ENCODE data around the gene ACY1. TPM values are rescaled to one million over a fixed set of nuclear protein-coding genes. Genes with fewer than 3 reads are reported as not detected.

ACY1 gene
- total RNA-seq, 1 experiment from 2014 or later = 50.3 TPM

- intact Hi-C loops (cut with micrococcal nuclease; ENCODE audit: unreplicated experiment) = no loop called here
- DNase-seq (ENCODE audit: low read depth, low spot score) = no peak
- no peak for TF ChIP-seq POLR2AphosphoS5 (IDR thresholded peaks at IDR 0.05; ENCODE audit: low read depth, low read length)
- TF ChIP-seq CTCF (IDR thresholded peaks at IDR 0.05) = no peak
- TF ChIP-seq TCF7L2 (IDR thresholded peaks at IDR 0.05; ENCODE audit: low read depth, low read length) = no peak
- TF ChIP-seq SIN3A (IDR thresholded peaks at IDR 0.05; ENCODE audit: borderline replicate concordance, insufficient read depth, low read depth, low read length) = no peak
- TF ChIP-seq REST (IDR thresholded peaks at IDR 0.05; ENCODE audit: insufficient read depth in 1 of 2, low read depth in 2 of 2, low read length in 1 of 2) = no peak
- H3K36me3 ChIP-seq (ENCODE audit: control insufficient read depth, insufficient read depth, low read length) = no peaks in the 10 kb centered on the region
- no peaks in the 10 kb centered on the region for H3K4me1 ChIP-seq (ENCODE audit: control insufficient read depth, insufficient read depth, low read length)
- ChIA-PET CTCF (no interaction called here), POLR2A (interaction anchor here (0.6 kb wide), 1 partner anchor 11 kb away, joined by 3 read pairs; no protein-coding TSS in a partner anchor)
- no peaks in the 10 kb centered on the region for H3K27me3 ChIP-seq (ENCODE audit: control insufficient read depth, insufficient read depth, low read length)
- in situ Hi-C loops (cut with HindIII; ENCODE audit: low pct_unique_long_range_greater_than_20kb, low sequenced_read_pairs) = no loop called here
- ATAC-seq = no peak
- H3K9me3 ChIP-seq (ENCODE audit: control insufficient read depth, insufficient read depth, low read depth, low read length) = no peaks in the 10 kb centered on the region
- H3K27ac ChIP-seq (ENCODE audit: low read length) = no peak overlapping the region
- no peak overlapping the region for H3K4me3 ChIP-seq (ENCODE audit: low read depth in 2 of 2, low read length in 2 of 2)
- no TSS peak for BruUV-seq (replicated peaks)
Measured at GRCh38 chr3:51934991-51935885, 48.1 kb upstream of the ACY1 start.

- no peaks in the 10 kb centered on the region; the same call in 1 of the 2 replicates for H3K36me3 ChIP-seq (ENCODE audit: control insufficient read depth, insufficient read depth, low read length)
- ATAC-seq (no peak), DNase-seq (ENCODE audit: low read depth, low spot score) (no peak)
- H3K9me3 ChIP-seq (ENCODE audit: control insufficient read depth, insufficient read depth, low read depth, low read length) = no peaks in the 10 kb centered on the region
- TF ChIP-seq REST (IDR thresholded peaks at IDR 0.05; ENCODE audit: insufficient read depth in 1 of 2, low read depth in 2 of 2, low read length in 1 of 2) = no peak
- POLR2A ChIA-PET = interaction anchor here (0.6 kb wide), 1 partner anchor 10 kb away, joined by 3 read pairs; no protein-coding TSS in a partner anchor
- no TSS peak for BruUV-seq (replicated peaks)
- no peak overlapping the region for H3K27ac ChIP-seq (ENCODE audit: low read length)
- H3K4me1 ChIP-seq (ENCODE audit: control insufficient read depth, insufficient read depth, low read length) = no peaks in the 10 kb centered on the region
- H3K4me3 ChIP-seq (ENCODE audit: low read depth in 2 of 2, low read length in 2 of 2) = no peak overlapping the region
- intact Hi-C loops (cut with micrococcal nuclease; ENCODE audit: unreplicated experiment) = no loop called here
- in situ Hi-C loops (cut with HindIII; ENCODE audit: low pct_unique_long_range_greater_than_20kb, low sequenced_read_pairs) = no loop called here
- H3K27me3 ChIP-seq (ENCODE audit: control insufficient read depth, insufficient read depth, low read length) = no peaks in the 10 kb centered on the region
- CTCF ChIA-PET = no interaction called here
Measured at GRCh38 chr3:51935886-51936755, 47.2 kb upstream of the ACY1 start.

All from Panc1 (cell line).